GM23338 (cell line): ENCODE measurements around the gene GRIK2. TPM values are rescaled to one million over a fixed set of nuclear protein-coding genes. Genes with fewer than 3 reads are reported as not detected.

Experiments
- ATAC-seq: fragments of 200-7000 bp; cut with Tn5 transposase; 3 replicates; pipeline ENCODE4 v1.9.1; 2020
- DNase-seq: peaks from one replicate; pipeline ENCODE4 v3.0.0-alpha.2; 2015; ENCODE audit warnings: low spot score
- H2AFZ ChIP-seq: fragments of 200-600 bp; sonication (generic); 2 replicates; pipeline ENCODE4 v1.8.0; 2016; ENCODE audit warnings: antibody characterized with exemption, mild to moderate bottlenecking, moderate library complexity
- H3F3A ChIP-seq: fragments of 200-600 bp; sonication (generic); replicated peaks from 2 replicates; pipeline ENCODE4 v1.8.0; 2017; ENCODE audit warnings: antibody characterized with exemption, mixed run types, low read depth
- H3K27ac ChIP-seq: fragments of 200-600 bp; sonication (generic); 2 replicates; pipeline ENCODE4 v1.6.1; 2016; ENCODE audit warnings: low read depth
- H3K27me3 ChIP-seq: fragments of 200-600 bp; sonication (generic); 2 replicates; pipeline ENCODE4 v1.8.0; 2016; ENCODE audit warnings: mild to moderate bottlenecking, mixed run types, moderate library complexity; ENCODE audit not compliant: insufficient read depth
- H3K36me3 ChIP-seq: fragments of 200-600 bp; sonication (generic); 2 replicates; pipeline ENCODE4 v1.8.0; 2016; ENCODE audit warnings: mild to moderate bottlenecking; ENCODE audit not compliant: insufficient read depth
- H3K4me1 ChIP-seq: fragments of 200-600 bp; sonication (generic); 2 replicates; pipeline ENCODE4 v1.8.0; 2016; ENCODE audit warnings: mild to moderate bottlenecking, moderate library complexity; ENCODE audit not compliant: insufficient read depth
- H3K4me2 ChIP-seq: fragments of 200-600 bp; sonication (generic); 2 replicates; pipeline ENCODE4 v1.7.1; 2017; ENCODE audit warnings: mixed run types
- H3K4me3 ChIP-seq: fragments of 200-600 bp; sonication (generic); 2 replicates; pipeline ENCODE4 v1.6.1; 2016; ENCODE audit warnings: mixed run types
- H3K79me2 ChIP-seq: fragments of 200-600 bp; sonication (generic); replicated peaks from 2 replicates; pipeline ENCODE4 v1.8.0; 2017; ENCODE audit warnings: mild to moderate bottlenecking; ENCODE audit not compliant: insufficient read depth
- H3K9me2 ChIP-seq: fragments of 200-600 bp; sonication (generic); 2 replicates; pipeline ENCODE4 v1.8.0; 2017; ENCODE audit not compliant: insufficient read depth
- H4K20me1 ChIP-seq: fragments of 200-600 bp; sonication (generic); replicated peaks from 2 replicates; pipeline ENCODE4 v1.8.0; 2017; ENCODE audit warnings: mild to moderate bottlenecking; ENCODE audit not compliant: insufficient read depth
- H3K27ac Mint-ChIP-seq: 2 replicates; pipeline ENCODE4 v1.8.0; 2020; ENCODE audit warnings: inconsistent platforms, mild to moderate bottlenecking, moderate library complexity, mixed read lengths
- H3K27me3 Mint-ChIP-seq: 3 replicates; pipeline ENCODE4 v1.8.0; 2022; ENCODE audit warnings: low read depth, mild to moderate bottlenecking, moderate library complexity, mixed read lengths, inconsistent platforms; ENCODE audit not compliant: insufficient read depth, poor library complexity
- H3K36me3 Mint-ChIP-seq: 3 replicates; pipeline ENCODE4 v1.8.0; 2021; ENCODE audit warnings: low read depth, mild to moderate bottlenecking, inconsistent platforms, moderate library complexity, mixed read lengths
- H3K4me1 Mint-ChIP-seq: 3 replicates; pipeline ENCODE4 v1.8.0; 2020; ENCODE audit warnings: mild to moderate bottlenecking, inconsistent platforms, mixed read lengths
- H3K4me3 Mint-ChIP-seq: 3 replicates; pipeline ENCODE4 v1.8.0; 2021; ENCODE audit warnings: moderate library complexity, mild to moderate bottlenecking, inconsistent platforms, mixed read lengths
- H3K9me3 Mint-ChIP-seq: 3 replicates; pipeline ENCODE4 v1.8.0; 2020; ENCODE audit warnings: moderate library complexity, mild to moderate bottlenecking, inconsistent platforms, mixed read lengths
- CREB1 ChIP-seq: fragments of 250-450 bp; sonication (Bioruptor Pico); IDR thresholded peaks from 2 replicates; pipeline ENCODE4 v1.5.0; 2020; ENCODE audit warnings: low read depth, mild to moderate bottlenecking, moderate library complexity
- CTCF ChIP-seq, 2 experiments: fragments of 200-600 bp in 1 of 2; sonication (generic) in 1 of 2; conservative IDR thresholded peaks; 2 replicates each; pipeline versions ENCODE4 v1.5.1 to v1.6.1; 2016 to 2017; ENCODE audit warnings: antibody characterized with exemption in 2 of 2, low read depth in 2 of 2, mild to moderate bottlenecking in 2 of 2, moderate library complexity in 1 of 2
- EZH2 ChIP-seq: fragments of 200-600 bp; sonication (generic); IDR thresholded peaks from one replicate; pipeline ENCODE4 v1.8.0; 2017; ENCODE audit warnings: antibody characterized with exemption, mild to moderate bottlenecking, low read depth; ENCODE audit not compliant: unreplicated experiment
- JUNB ChIP-seq: IDR thresholded peaks from one replicate; pipeline ENCODE4 v1.6.1; 2016; ENCODE audit warnings: antibody characterized with exemption; ENCODE audit not compliant: unreplicated experiment
- STAT1 ChIP-seq: IDR thresholded peaks from one replicate; pipeline ENCODE4 v1.6.1; 2016; ENCODE audit warnings: antibody characterized with exemption; ENCODE audit not compliant: unreplicated experiment
- ZNF114 ChIP-seq: fragments of 250-450 bp; sonication (Bioruptor Pico); IDR thresholded peaks from 2 replicates; pipeline ENCODE4 v1.5.0; 2020; ENCODE audit warnings: mild to moderate bottlenecking, moderate library complexity
- ZNF462 ChIP-seq: fragments of 250-450 bp; sonication (Bioruptor Pico); IDR thresholded peaks from 2 replicates; pipeline ENCODE4 v1.5.0; 2020; ENCODE audit warnings: mild to moderate bottlenecking, moderate library complexity
- polyA plus RNA-seq: library from polyadenylated mRNA; unstranded; fragments of >200 nt; fragmentation: Nextera tagmentation; extraction: Ambion mirVana; gene quantifications from 2 replicates; pipeline ENCODE4 v1.2.1, GENCODE V29; 2016
- total RNA-seq: library from RNA; depleted of rRNA; stranded (reverse); fragments of >200 nt; shearing (Covaris generic); gene quantifications from 2 replicates; pipeline ENCODE4 v1.2.3, GENCODE V29; 2014
- TF ChIP-seq, protein P1 (sequence below): IDR thresholded peaks from 2 replicates; pipeline ENCODE4 v1.6.1; 2016; ENCODE audit warnings: antibody characterized with exemption

Gene GRIK2
- total and polyA plus RNA-seq, 2 experiments from 2014 or later, result 0.73 to 3.0 TPM

- Histone ChIP-seq H3F3A (no peaks in the 10 kb centered on the region), H3K27me3 (no peaks in the 10 kb centered on the region), H2AFZ (no peak overlapping the region), H3K4me3 (no peak overlapping the region), H3K36me3 (no peaks in the 10 kb centered on the region), H3K9me2 (no peaks in the 10 kb centered on the region), H3K4me1 (peaks cover 12% of the 10 kb centered on the region), H3K4me2 (no peak overlapping the region), H4K20me1 (no peaks in the 10 kb centered on the region), H3K79me2 (no peaks in the 10 kb centered on the region), H3K27ac (no peak overlapping the region)
- ATAC-seq (no peak), DNase-seq (no peak)
- Mint-ChIP-seq H3K4me3 (no peak overlapping the region), H3K36me3 (no peaks in the 10 kb centered on the region), H3K27ac (no peak overlapping the region), H3K4me1 (peaks cover 13% of the 10 kb centered on the region; the same call in 2 of the 3 replicates), H3K9me3 (no peaks in the 10 kb centered on the region), H3K27me3 (no peaks in the 10 kb centered on the region)
- TF ChIP-seq CTCF (conservative IDR thresholded peaks at IDR 0.05; ENCODE audit: low read depth in 2 of 2), result no peak
- TF ChIP-seq CREB1 (CRISPR knock-in tag), result no peak
- TF ChIP-seq JUNB, result no peak
- TF ChIP-seq EZH2, result no peak
- TF ChIP-seq, protein P1, sequence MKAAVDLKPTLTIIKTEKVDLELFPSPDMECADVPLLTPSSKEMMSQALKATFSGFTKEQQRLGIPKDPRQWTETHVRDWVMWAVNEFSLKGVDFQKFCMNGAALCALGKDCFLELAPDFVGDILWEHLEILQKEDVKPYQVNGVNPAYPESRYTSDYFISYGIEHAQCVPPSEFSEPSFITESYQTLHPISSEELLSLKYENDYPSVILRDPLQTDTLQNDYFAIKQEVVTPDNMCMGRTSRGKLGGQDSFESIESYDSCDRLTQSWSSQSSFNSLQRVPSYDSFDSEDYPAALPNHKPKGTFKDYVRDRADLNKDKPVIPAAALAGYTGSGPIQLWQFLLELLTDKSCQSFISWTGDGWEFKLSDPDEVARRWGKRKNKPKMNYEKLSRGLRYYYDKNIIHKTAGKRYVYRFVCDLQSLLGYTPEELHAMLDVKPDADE, result no peak
- TF ChIP-seq STAT1, result no peak
- TF ChIP-seq ZNF462 (CRISPR knock-in tag), result no peak
- no peak for TF ChIP-seq ZNF114 (CRISPR knock-in tag)
These were observed 59.7 kb downstream of the GRIK2 start for GRCh38 chr6:101453221-101453620.
